ENCODE measurements around the gene METRNL.
A peak's percentile ranks its signal among the peaks of the same experiment; 100 is the strongest.

Gene METRNL

DNA sequence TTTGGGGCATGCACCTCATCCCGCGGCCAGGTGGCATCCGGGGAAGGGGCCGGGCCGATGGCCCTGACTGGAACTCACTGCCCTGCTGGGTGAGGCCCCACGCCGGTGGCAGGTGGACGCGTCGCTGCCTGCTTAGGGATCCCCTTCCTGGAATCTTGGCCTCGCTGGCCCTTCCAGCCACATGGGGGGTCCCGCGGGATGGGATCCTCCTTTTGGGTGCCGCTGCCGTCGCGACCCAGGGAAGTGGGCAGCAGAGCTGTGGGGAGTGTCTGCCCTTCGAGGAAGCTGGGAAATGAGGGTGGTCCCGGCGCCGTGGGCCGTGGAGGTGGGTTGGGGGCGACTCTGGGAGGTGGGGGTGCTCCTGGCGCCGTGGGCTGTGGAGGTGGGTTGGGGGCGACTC lies 12.8 kb downstream of the METRNL start:
- no peak for DNase-seq (ENCODE audit: low spot score)

DNA sequence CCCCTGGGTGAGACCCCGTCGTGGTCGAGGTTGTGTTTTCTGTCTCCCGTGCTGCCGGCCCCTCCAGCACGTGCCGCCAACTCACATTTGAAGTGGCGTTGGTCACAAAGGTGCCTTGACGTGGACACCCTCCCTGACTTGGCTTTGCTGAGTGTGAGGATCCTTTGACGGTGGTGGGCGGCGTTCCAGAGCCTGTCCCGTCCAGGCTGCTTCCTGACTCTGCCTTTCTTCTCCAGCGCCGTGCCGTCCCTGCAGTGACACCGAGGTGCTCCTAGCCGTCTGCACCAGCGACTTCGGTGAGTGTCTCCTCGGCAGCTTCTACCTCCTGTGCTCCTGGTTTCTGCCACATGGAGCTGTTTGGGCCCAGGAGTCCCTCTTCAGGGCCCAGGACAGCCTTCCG lies 13.5 kb downstream of the METRNL start:
- no peak for DNase-seq (ENCODE audit: low spot score)

GRCh38 chr17:83093506-83093905 lies 14.1 kb downstream of the METRNL start:
- DNase-seq (ENCODE audit: low spot score), result no peak

- DNase-seq (ENCODE audit: low spot score), result no peak
Measured at GRCh38 chr17:83094291-83094690, 14.9 kb downstream of the METRNL start.

GRCh38 chr17:83095016-83095415 lies 15.6 kb downstream of the METRNL start:
- DNase-seq (ENCODE audit: low spot score), result no peak

- DNase-seq (ENCODE audit: low spot score), result no peak
Measured at GRCh38 chr17:83096401-83097224, 17.2 kb downstream of the METRNL start.

DNA sequence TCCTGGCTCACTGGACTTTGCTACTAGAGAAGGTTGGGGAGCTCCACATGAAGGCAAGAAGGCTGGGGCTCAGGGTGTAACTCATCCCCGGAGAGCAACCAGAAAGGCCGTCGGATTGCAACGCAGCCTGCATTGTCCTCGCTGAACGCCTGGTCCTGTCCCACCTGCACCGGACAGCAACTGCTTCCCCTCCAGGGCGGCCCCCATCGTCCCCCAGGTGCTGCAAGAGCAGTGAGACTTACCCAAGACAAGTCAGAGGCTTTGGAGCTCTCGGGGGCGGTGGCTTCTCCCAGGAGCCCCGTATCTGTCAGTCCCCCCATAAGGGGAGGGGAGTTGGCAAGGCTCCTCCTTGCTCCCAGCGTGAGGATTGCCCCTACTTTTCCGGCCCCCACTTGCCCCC lies 18.4 kb downstream of the METRNL start:
- DNase-seq (ENCODE audit: low spot score), result no peak

- DNase-seq (ENCODE audit: low spot score), result no peak
Measured at GRCh38 chr17:83098241-83099085, 19.1 kb downstream of the METRNL start.

DNA sequence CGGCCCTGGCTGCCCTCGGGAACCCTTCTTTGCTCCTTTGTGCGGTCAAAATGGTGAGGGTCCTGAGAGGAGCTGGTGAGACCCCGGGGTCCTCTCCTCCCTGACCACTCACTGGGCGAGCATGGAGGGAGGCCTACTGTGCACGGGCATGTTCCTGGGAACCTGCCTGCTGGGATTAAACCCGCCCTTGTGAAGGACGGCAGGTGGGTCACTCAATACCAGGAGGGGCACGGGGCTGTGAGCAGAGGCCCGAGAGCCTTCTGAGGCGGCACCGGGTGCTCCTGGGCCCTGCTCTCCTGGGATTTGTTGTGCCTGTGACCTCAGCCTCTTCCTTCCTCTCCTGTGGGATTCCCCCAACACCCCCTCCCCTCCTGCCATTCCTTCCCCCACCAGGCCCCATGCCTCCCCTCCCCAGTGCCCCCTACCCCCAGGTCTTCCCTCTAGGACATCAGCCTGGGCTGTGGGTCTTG lies 19.7 kb downstream of the METRNL start:
- no peak for DNase-seq (ENCODE audit: low spot score)

DNA sequence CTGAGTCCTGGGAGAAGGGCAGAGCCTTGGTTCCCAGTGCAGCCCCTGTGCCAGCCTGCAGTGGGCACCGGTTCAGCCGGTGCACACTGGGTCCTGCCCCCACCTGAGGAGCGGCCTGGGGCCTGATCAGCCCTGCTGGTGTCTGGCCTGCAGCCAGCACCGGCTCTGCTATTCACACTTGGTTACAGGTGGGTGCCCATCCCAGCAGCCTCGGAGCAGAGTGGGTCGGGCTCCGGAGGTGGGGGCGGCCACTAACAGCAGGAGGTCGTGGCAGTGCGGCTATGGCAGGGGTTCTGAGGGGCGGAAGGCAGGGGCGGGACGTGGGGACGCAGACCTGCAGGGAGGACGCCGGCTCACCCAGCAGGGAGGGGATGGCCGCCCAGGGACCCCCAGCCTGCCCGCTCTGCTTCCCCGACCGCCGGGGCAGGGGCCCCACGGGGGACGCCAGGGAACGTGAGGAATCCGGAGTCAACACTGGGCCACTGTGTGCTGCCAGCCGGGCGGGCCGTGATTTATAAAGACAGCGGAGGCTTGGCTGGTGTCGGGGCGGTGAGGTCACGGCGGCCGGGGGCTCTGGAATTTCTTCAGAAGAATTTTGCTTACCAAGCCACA lies 20.3 kb downstream of the METRNL start:
- DNase-seq (ENCODE audit: low spot score), result peak; percentile 80

- peak; percentile 54 for DNase-seq (ENCODE audit: low spot score)
Measured at GRCh38 chr17:83100220-83100852, 20.9 kb downstream of the METRNL start.

- DNase-seq (ENCODE audit: low spot score), result no peak
Measured at GRCh38 chr17:83100853-83101391, 21.5 kb downstream of the METRNL start.

DNA sequence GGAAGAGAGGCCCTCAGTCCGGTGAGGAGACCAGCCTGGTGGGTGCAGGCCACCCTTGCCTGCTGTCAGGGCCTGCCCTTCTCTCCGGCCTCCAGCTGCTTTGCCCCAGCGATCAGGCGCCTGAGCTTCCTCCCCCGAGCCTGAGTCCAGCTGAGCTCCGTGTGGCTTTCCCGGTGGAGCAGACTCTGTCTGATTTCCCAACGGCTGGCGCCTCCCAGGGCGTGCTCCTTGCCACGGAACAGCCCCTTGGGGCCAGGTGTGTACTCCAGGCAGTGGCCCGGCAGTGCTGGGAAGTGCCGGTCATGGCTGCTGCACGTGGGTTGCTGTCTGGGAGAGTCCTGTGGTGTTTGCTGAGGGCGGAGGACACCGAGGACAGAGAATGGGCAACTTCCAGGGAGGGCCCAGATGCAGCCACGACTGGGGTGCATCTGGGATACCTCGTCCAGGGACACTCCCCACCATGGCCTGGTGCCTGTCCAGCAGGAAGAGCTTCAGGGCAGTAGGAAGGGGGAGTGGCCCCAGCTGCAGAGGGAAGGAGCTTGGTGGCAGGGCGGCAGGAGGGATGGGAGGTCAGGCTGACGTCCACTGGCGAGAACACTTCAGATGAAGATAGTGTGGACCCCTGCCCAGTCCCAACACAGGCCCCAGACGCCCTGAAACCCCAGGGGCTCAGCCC lies 22.5 kb downstream of the METRNL start:
- no peak for DNase-seq (ENCODE audit: low spot score)

DNA sequence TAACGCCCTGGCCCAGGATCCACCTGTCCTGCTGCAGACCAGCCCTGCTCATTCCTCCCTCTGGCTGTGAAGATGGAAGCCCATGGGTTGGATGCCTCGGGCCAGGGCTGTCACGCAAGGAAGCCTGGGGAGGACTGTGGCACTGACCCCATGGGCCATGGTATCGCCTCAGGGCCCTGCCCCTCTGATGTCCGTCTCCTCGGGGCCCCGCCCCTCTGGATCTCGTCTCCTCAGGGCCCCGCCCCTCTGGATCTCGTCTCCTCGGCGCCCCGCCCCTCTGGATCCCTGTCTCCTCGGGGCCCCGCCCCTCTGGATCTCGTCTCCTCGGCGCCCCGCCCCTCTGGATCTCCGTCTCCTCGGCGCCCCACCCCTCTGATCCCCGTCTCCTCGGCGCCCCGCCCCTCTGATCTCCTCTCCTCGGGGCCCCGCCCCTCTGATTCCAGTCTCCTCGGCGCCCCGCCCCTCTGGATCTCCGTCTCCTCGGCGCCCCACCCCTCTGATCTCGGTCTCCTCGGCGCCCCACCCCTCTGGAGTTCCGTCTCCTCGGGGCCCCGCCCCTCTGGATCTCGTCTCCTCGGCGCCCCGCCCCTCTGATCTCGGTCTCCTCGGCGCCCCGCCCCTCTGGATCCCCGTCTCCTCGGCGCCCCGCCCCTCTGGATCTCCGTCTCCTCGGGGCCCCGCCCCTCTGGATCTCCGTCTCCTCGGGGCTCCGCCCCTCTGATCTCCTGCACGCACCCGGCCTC lies 24.0 kb downstream of the METRNL start:
- DNase-seq (ENCODE audit: low spot score), result no peak

DNA sequence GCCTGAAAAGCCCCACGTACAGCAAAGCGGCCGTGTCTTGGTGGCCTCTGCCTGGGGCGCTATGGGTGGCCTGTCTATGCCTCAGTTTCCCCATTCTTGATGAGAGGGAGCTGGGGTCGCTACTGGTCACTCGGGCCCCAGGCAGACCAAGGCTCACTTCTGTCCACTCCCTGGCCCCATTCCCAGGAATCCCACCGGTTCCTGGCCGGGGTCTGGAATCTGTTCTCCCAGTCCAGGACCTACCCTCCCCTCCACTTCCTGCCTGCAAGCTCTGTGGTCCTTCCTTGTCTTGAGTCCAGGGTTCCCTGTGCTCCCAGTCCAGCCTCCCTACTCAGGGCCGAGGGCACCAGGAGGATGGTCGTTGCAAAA lies 24.5 kb downstream of the METRNL start:
- no peak for DNase-seq (ENCODE audit: low spot score)

- no peak for DNase-seq (ENCODE audit: low spot score)
Measured at GRCh38 chr17:83104577-83105505, 25.4 kb downstream of the METRNL start.

- no peak for DNase-seq (ENCODE audit: low spot score)
Measured at GRCh38 chr17:83105512-83105911, 26.1 kb downstream of the METRNL start.

- DNase-seq (ENCODE audit: low spot score), result no peak
Measured at GRCh38 chr17:83106056-83106588, 26.7 kb downstream of the METRNL start.
